ENCODE data around the gene PCDHGA9. TPM values are rescaled to one million over a fixed set of nuclear protein-coding genes. Genes with fewer than 3 reads are reported as not detected.
A peak's percentile ranks its signal among the peaks of the same experiment; 100 is the strongest.

Gene PCDHGA9
- total RNA-seq (2012; rRNA removed) = 2.6 and 3.3 TPM in 2 replicates

GRCh38 chr5:141402553-141403243 lies at the start of gene PCDHGA9:
Gene PCDHGA9, plus strand, starts transcription at chr5:141402778. Its CDS starts 175 bp downstream, at chr5:141402953.
- H3K9me3 ChIP-seq (replicated peaks; ENCODE audit: low read length) = peaks cover 49% of the 10 kb centered on the region
- H3K9ac ChIP-seq (ENCODE audit: low read depth, low read length) = no peak within 1 kb of the TSS
- peak within 1 kb of the TSS; percentile 60 for H3K4me3 ChIP-seq (ENCODE audit: low read length)
- no peaks in the 10 kb centered on the region for H3K27me3 ChIP-seq (ENCODE audit: control insufficient read depth, insufficient read depth, low read length)
- no peaks in the 10 kb centered on the region for H3K4me1 ChIP-seq (ENCODE audit: control insufficient read depth, insufficient read depth, low read length)
- H3K4me2 ChIP-seq (ENCODE audit: low read length) = peak within 1 kb of the TSS; percentile 67
- H3K36me3 ChIP-seq (ENCODE audit: insufficient read depth, low read length) = peaks cover 5% of the 10 kb centered on the region

- Histone ChIP-seq H3K36me3 (ENCODE audit: insufficient read depth, low read length) (no peaks in the 10 kb centered on the region), H3K9ac (ENCODE audit: low read depth, low read length) (peak within 1 kb of the TSS; percentile 56), H3K4me1 (ENCODE audit: control insufficient read depth, insufficient read depth, low read length) (no peaks in the 10 kb centered on the region), H3K9me3 (replicated peaks; ENCODE audit: low read length) (peaks cover 10% of the 10 kb centered on the region), H3K27me3 (ENCODE audit: control insufficient read depth, insufficient read depth, low read length) (no peaks in the 10 kb centered on the region), H3K4me3 (ENCODE audit: low read length) (peak within 1 kb of the TSS; percentile 62), H3K4me2 (ENCODE audit: low read length) (peak within 1 kb of the TSS; percentile 59)
Observed at GRCh38 chr5:141354900-141355469, 47.6 kb upstream of the PCDHGA9 start, which contains the start of gene PCDHGA4. Gene PCDHGA4, plus strand, starts transcription at chr5:141355021. Its CDS starts 87 bp downstream, at chr5:141355108.

GRCh38 chr5:141355641-141356040 lies 46.9 kb upstream of the PCDHGA9 start:
- Histone ChIP-seq H3K4me2 (ENCODE audit: low read length) (peak overlapping the region; percentile 59), H3K27me3 (ENCODE audit: control insufficient read depth, insufficient read depth, low read length) (no peaks in the 10 kb centered on the region), H3K4me3 (ENCODE audit: low read length) (peak overlapping the region; percentile 62), H3K9ac (ENCODE audit: low read depth, low read length) (no peak overlapping the region), H3K4me1 (ENCODE audit: control insufficient read depth, insufficient read depth, low read length) (no peaks in the 10 kb centered on the region), H3K36me3 (ENCODE audit: insufficient read depth, low read length) (no peaks in the 10 kb centered on the region), H3K9me3 (replicated peaks; ENCODE audit: low read length) (peaks cover 16% of the 10 kb centered on the region)

GRCh38 chr5:141356133-141356532 lies 46.4 kb upstream of the PCDHGA9 start:
- Histone ChIP-seq H3K4me3 (ENCODE audit: low read length) (no peak overlapping the region), H3K9ac (ENCODE audit: low read depth, low read length) (no peak overlapping the region), H3K27me3 (ENCODE audit: control insufficient read depth, insufficient read depth, low read length) (no peaks in the 10 kb centered on the region), H3K9me3 (replicated peaks; ENCODE audit: low read length) (peaks cover 17% of the 10 kb centered on the region), H3K36me3 (ENCODE audit: insufficient read depth, low read length) (no peaks in the 10 kb centered on the region), H3K4me2 (ENCODE audit: low read length) (no peak overlapping the region), H3K4me1 (ENCODE audit: control insufficient read depth, insufficient read depth, low read length) (no peaks in the 10 kb centered on the region)

GRCh38 chr5:141356950-141357349 lies 45.6 kb upstream of the PCDHGA9 start:
- Histone ChIP-seq H3K36me3 (ENCODE audit: insufficient read depth, low read length) (no peaks in the 10 kb centered on the region), H3K4me3 (ENCODE audit: low read length) (no peak overlapping the region), H3K27me3 (ENCODE audit: control insufficient read depth, insufficient read depth, low read length) (no peaks in the 10 kb centered on the region), H3K4me1 (ENCODE audit: control insufficient read depth, insufficient read depth, low read length) (no peaks in the 10 kb centered on the region), H3K9ac (ENCODE audit: low read depth, low read length) (no peak overlapping the region), H3K4me2 (ENCODE audit: low read length) (no peak overlapping the region), H3K9me3 (replicated peaks; ENCODE audit: low read length) (peaks cover 17% of the 10 kb centered on the region)

- peaks cover 4% of the 10 kb centered on the region for H3K27me3 ChIP-seq (ENCODE audit: control insufficient read depth, insufficient read depth, low read length)
- peaks cover 21% of the 10 kb centered on the region for H3K9me3 ChIP-seq (replicated peaks; ENCODE audit: low read length)
- H3K36me3 ChIP-seq (ENCODE audit: insufficient read depth, low read length) = no peaks in the 10 kb centered on the region
- peak within 1 kb of the TSS; percentile 63 for H3K4me2 ChIP-seq (ENCODE audit: low read length)
- no peaks in the 10 kb centered on the region for H3K4me1 ChIP-seq (ENCODE audit: control insufficient read depth, insufficient read depth, low read length)
- H3K9ac ChIP-seq (ENCODE audit: low read depth, low read length) = peak within 1 kb of the TSS; percentile 39
- H3K4me3 ChIP-seq (ENCODE audit: low read length) = peak within 1 kb of the TSS; percentile 68
Observed at GRCh38 chr5:141359790-141360426, 42.7 kb upstream of the PCDHGA9 start, which contains the start of gene PCDHGB2. Gene PCDHGB2, plus strand, starts transcription at chr5:141359994. Its CDS starts 142 bp downstream, at chr5:141360136.

- Histone ChIP-seq H3K27me3 (ENCODE audit: control insufficient read depth, insufficient read depth, low read length) (peaks cover 4% of the 10 kb centered on the region), H3K9me3 (replicated peaks; ENCODE audit: low read length) (peaks cover 28% of the 10 kb centered on the region), H3K4me2 (ENCODE audit: low read length) (no peak overlapping the region), H3K9ac (ENCODE audit: low read depth, low read length) (no peak overlapping the region), H3K4me3 (ENCODE audit: low read length) (peak overlapping the region; percentile 68), H3K36me3 (ENCODE audit: insufficient read depth, low read length) (no peaks in the 10 kb centered on the region), H3K4me1 (ENCODE audit: control insufficient read depth, insufficient read depth, low read length) (no peaks in the 10 kb centered on the region)
Observed at GRCh38 chr5:141360685-141361084, 41.9 kb upstream of the PCDHGA9 start.

GRCh38 chr5:141362719-141363118 lies 39.9 kb upstream of the PCDHGA9 start:
- Histone ChIP-seq H3K4me2 (ENCODE audit: low read length) (no peak overlapping the region), H3K9me3 (replicated peaks; ENCODE audit: low read length) (peaks cover 37% of the 10 kb centered on the region), H3K27me3 (ENCODE audit: control insufficient read depth, insufficient read depth, low read length) (peaks cover 4% of the 10 kb centered on the region), H3K9ac (ENCODE audit: low read depth, low read length) (no peak overlapping the region), H3K4me3 (ENCODE audit: low read length) (no peak overlapping the region), H3K36me3 (ENCODE audit: insufficient read depth, low read length) (no peaks in the 10 kb centered on the region), H3K4me1 (ENCODE audit: control insufficient read depth, insufficient read depth, low read length) (no peaks in the 10 kb centered on the region)

GRCh38 chr5:141363952-141364660 lies 38.5 kb upstream of the PCDHGA9 start, which contains the start of gene PCDHGA5:
Gene PCDHGA5, plus strand, starts transcription at chr5:141364162. Its CDS starts 169 bp downstream, at chr5:141364331.
- Histone ChIP-seq H3K9ac (ENCODE audit: low read depth, low read length) (no peak within 1 kb of the TSS), H3K4me2 (ENCODE audit: low read length) (peak within 1 kb of the TSS; percentile 51), H3K36me3 (ENCODE audit: insufficient read depth, low read length) (no peaks in the 10 kb centered on the region), H3K4me1 (ENCODE audit: control insufficient read depth, insufficient read depth, low read length) (no peaks in the 10 kb centered on the region), H3K4me3 (ENCODE audit: low read length) (peak within 1 kb of the TSS; percentile 44), H3K27me3 (ENCODE audit: control insufficient read depth, insufficient read depth, low read length) (peaks cover 4% of the 10 kb centered on the region), H3K9me3 (replicated peaks; ENCODE audit: low read length) (peaks cover 37% of the 10 kb centered on the region)

- Histone ChIP-seq H3K4me1 (ENCODE audit: control insufficient read depth, insufficient read depth, low read length) (no peaks in the 10 kb centered on the region), H3K9me3 (replicated peaks; ENCODE audit: low read length) (peaks cover 30% of the 10 kb centered on the region), H3K9ac (ENCODE audit: low read depth, low read length) (no peak overlapping the region), H3K36me3 (ENCODE audit: insufficient read depth, low read length) (peaks cover 3% of the 10 kb centered on the region), H3K27me3 (ENCODE audit: control insufficient read depth, insufficient read depth, low read length) (peaks cover 4% of the 10 kb centered on the region), H3K4me2 (ENCODE audit: low read length) (no peak overlapping the region), H3K4me3 (ENCODE audit: low read length) (no peak overlapping the region)
Observed at GRCh38 chr5:141366016-141366896, 36.3 kb upstream of the PCDHGA9 start.

Measured in skeletal muscle satellite cell (primary cell).